Lower leg skin (tissue), 4 donors: Measurements from ENCODE around the gene CLCN1. TPM values are rescaled to one million over a fixed set of nuclear protein-coding genes. Genes with fewer than 3 reads are reported as not detected.

Source experiments
- DNase-seq, 2 donors: peaks; one replicate each; pipeline ENCODE4 v3.0.0-alpha.2; 2019; ENCODE audit warnings: low spot score in 2 of 2
- H3K4me3 ChIP-seq: fragments of 200-600 bp; sonication (generic); 2 replicates; pipeline ENCODE4 v1.5.1; 2017; ENCODE audit warnings: mild to moderate bottlenecking, low read depth; ENCODE audit not compliant: poor library complexity, severe bottlenecking
- POLR2A ChIP-seq, 2 donors: fragments of 450-650 bp; IDR thresholded peaks; one replicate each; pipeline ENCODE4 v1.6.1; 2016 to 2017; ENCODE audit warnings: antibody characterized with exemption in 2 of 2, mild to moderate bottlenecking in 1 of 2, moderate library complexity in 1 of 2
- WGBS, 2 donors: methylation state at CpG; one replicate each; pipeline ENCODE4 v1.1.5; 2018; 5-methylcytosine and 5-hydroxymethylcytosine counted together
- intact Hi-C: fragments of 100-400 bp; cut with DNase I; formaldehyde crosslinking; loops from one replicate; pipeline ENCODE4 v1.15.0; 2023; ENCODE audit warnings: low total_unique reads
- total RNA-seq, 4 donors: library from RNA; depleted of rRNA; stranded (reverse); fragments of >200 nt; gene quantifications; one replicate each; pipeline ENCODE4 v1.1.0, GENCODE V29; 2016
- TF ChIP-seq, protein P1 (sequence below), 3 donors: fragments of 450-650 bp; IDR thresholded peaks; one replicate each; pipeline ENCODE4 v1.5.1; 2016; ENCODE audit warnings: antibody characterized with exemption in 3 of 3, mild to moderate bottlenecking in 3 of 3, moderate library complexity in 2 of 3

CLCN1 gene
- total RNA-seq, 4 donors from 2014 or later = not detected

DNA sequence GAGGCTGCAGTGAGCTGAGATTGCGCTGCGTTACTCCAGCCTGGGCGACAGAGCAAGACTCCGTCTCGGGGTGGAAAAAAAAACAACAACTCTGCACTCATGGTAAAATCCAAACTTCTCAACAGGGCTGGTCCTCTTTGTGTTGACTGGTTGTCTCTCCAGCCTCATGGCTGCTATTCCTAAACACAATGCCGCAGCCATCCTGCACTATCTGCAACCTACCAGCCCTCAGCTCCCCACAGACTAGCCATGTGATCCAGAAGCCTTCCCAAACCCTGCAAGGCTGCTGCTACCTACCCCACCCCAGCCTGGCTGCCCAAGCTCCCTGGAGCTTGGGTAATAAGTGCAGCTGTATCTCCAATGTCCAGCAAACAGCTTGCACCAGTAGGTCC, 77.0 kb downstream of the CLCN1 start:
- intact Hi-C loops = no loop called here
- no peak overlapping the region for H3K4me3 ChIP-seq
- DNase-seq = peak in 1 of 2 donors; percentile 82
- WGBS, 2 donors = 98 to 100% methylated on average over 6 of the region's 6 CpGs
- TF ChIP-seq, protein P1, sequence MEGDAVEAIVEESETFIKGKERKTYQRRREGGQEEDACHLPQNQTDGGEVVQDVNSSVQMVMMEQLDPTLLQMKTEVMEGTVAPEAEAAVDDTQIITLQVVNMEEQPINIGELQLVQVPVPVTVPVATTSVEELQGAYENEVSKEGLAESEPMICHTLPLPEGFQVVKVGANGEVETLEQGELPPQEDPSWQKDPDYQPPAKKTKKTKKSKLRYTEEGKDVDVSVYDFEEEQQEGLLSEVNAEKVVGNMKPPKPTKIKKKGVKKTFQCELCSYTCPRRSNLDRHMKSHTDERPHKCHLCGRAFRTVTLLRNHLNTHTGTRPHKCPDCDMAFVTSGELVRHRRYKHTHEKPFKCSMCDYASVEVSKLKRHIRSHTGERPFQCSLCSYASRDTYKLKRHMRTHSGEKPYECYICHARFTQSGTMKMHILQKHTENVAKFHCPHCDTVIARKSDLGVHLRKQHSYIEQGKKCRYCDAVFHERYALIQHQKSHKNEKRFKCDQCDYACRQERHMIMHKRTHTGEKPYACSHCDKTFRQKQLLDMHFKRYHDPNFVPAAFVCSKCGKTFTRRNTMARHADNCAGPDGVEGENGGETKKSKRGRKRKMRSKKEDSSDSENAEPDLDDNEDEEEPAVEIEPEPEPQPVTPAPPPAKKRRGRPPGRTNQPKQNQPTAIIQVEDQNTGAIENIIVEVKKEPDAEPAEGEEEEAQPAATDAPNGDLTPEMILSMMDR (IDR thresholded peaks at IDR 0.05) = no peak
- TF ChIP-seq POLR2A (IDR thresholded peaks at IDR 0.05) = no peak

DNA sequence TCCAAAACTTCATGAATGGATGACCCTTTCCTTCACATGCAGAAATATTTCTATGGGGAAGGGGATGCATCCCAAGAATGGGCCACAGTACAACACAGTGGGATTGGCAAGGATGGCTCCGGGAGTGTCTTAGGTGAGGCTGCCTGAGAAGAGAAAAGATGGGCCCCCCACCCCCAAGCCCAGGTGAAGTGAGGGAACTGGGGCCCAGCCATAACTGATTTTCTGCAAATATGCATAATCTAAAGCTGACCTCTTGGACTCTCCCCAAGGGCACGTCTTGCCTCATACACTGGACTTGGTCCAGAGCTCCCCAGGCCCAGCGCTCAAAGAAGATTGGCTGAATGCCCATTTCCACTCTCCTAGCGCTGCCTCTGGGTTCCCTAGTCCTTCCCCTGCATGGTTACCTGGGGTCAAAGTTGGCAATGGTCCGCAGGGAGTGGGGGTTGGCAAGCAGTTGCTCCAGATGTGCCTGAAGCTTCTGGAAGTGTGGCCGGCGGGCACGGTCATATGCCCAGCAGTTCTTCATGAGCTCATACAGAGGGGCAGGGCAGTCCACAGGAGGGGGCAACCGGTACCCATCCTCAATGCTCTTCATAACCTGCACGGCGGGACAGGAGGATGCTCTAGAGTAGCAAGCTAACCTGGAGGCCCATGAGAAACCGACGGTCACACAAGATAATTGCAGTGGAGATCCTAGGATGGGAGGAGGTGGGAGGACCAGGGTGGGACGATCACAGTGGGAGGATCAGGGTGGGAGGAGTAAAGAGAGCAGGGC, 77.5 kb downstream of the CLCN1 start:
- intact Hi-C loops = no loop called here
- WGBS, 2 donors = 87% methylated on average over 13 to 14 of the region's 14 CpGs
- H3K4me3 ChIP-seq = no peak overlapping the region
- DNase-seq = peak in 1 of 2 donors; percentile 86
- no peak for TF ChIP-seq POLR2A (IDR thresholded peaks at IDR 0.05)
- TF ChIP-seq, protein P1 (IDR thresholded peaks at IDR 0.05) = no peak

DNA sequence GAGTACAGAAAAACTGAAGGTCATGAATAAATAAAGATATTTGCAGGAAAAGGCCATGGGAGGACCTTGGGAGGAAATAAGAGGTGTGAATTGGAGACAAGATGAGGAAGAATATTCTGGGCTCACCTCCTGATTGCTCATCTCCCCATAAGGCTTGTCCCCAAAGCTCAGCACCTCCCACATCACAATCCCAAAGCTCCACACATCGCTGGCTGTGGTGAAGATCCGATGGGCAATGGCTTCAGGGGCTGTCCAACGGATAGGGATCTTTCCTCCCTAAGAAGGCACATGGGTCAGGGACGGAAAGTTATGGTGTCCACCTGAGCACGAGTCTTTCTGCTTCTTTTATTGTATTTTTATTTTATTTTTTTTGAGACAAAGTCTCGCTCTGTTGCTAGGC, 78.2 kb downstream of the CLCN1 start:
- TF ChIP-seq, protein P1 (IDR thresholded peaks at IDR 0.05) = no peak
- TF ChIP-seq POLR2A (IDR thresholded peaks at IDR 0.05) = no peak
- intact Hi-C loops = no loop called here
- no peak for DNase-seq
- 92% methylated on average over 6 of the region's 6 CpGs for WGBS, 2 donors
- H3K4me3 ChIP-seq = no peak overlapping the region

DNA sequence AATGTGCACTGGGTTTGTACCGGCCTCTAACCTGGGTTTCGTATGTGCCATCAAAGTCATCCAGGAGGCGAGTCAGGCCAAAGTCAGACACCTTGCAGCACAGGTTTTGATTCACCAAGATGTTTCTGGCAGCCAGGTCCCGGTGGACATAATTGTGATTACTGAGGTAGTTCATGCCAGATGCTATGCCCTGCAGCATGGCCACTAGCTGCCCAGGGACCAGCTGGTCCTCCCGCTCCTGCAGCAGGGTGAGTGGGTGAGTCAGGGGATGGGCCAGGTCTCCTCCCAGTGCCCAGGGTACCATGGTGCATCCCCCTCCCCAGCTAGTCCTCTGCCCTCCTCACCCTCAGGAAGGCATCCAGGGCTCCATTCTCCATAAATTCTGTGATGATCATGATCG, 78.9 kb downstream of the CLCN1 start:
- DNase-seq = peak in 1 of 2 donors; percentile 82
- 77 to 87% methylated on average over 6 of the region's 6 CpGs for WGBS, 2 donors
- intact Hi-C loops = no loop called here
- no peak for TF ChIP-seq POLR2A (IDR thresholded peaks at IDR 0.05)
- TF ChIP-seq, protein P1 (IDR thresholded peaks at IDR 0.05) = no peak
- H3K4me3 ChIP-seq = no peak overlapping the region

DNA sequence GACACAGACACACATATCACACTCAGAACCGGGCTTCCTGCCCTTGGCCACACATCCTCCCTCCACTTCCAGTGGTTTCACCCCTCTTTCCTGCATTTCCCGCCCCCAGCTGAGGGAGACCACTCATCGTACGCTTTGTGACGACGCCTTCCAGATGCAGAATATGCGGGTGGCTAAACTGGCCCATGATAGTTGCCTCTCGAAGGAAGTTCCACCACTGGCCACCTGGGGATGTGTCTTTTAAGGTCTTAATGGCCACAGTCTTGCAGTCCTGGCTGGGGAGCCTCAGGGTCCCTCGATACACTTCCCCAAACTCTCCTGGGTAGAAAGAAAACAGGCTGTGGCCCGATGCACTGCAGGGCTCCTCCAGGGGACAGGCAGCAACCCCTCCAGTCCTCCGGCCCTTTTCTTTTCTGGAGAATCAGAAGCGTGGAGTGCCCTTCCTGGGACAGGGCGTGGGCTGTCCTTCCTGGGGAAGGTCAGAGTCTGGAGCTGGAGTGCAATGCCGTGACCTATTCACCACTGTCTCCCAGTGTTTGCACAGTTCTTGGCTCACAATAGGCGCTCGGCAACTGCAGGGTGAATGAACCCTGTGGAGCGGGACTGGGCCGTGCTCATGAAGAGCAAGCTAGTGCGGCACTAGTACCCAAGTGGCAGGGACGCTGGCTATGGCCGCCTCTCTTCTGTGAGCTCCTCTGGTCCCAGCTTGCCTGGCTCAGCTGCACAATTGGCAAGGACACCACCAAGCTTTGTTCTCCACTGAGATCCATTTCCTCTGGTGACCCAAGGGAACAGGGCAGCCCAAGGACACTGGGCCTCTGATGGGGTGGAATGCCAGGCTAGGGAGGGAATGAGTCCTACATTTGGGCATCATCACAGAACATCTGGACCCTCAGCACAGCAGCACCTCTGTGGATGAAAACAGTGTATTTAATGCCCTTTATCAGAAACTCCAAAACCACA, 79.6 kb downstream of the CLCN1 start:
- WGBS, 2 donors = 77 to 80% methylated on average over 20 to 21 of the region's 21 CpGs
- H3K4me3 ChIP-seq = no peak overlapping the region
- intact Hi-C loops = no loop called here
- peak in 1 of 2 donors; percentile 83 for DNase-seq
- TF ChIP-seq POLR2A (IDR thresholded peaks at IDR 0.05) = no peak
- TF ChIP-seq, protein P1 (IDR thresholded peaks at IDR 0.05) = no peak
